Astrocyte of the cerebellum (primary cell): ENCODE measurements around the gene ITPR3.

Experiments
- DNase-seq: peaks from one replicate; pipeline ENCODE4 v3.0.0-alpha.2; 2011; ENCODE audit warnings: low read depth
- H3K4me3 ChIP-seq: 2 replicates; pipeline ENCODE4 v1.5.1; 2011; ENCODE audit warnings: mild to moderate bottlenecking, low read depth, low read length, moderate library complexity
- CTCF ChIP-seq: IDR thresholded peaks from 2 replicates; pipeline ENCODE4 v1.5.1; 2012; ENCODE audit warnings: low read length, low read depth, moderate library complexity, mild to moderate bottlenecking; ENCODE audit errors: missing control alignments
- in situ Hi-C: cut with HindIII; loops from 2 replicates; pipeline ENCODE4 v1.10.0; 2017; ENCODE audit warnings: low sequenced_read_pairs

The ITPR3 gene

GRCh38 chr6:33713786-33714185, 92.7 kb downstream of the ITPR3 start:
- no peak for TF ChIP-seq CTCF
- no peak for DNase-seq
- in situ Hi-C loops = loop anchor here (10.0 kb wide), 1 partner anchor 109 kb away; no protein-coding TSS in a partner anchor
- H3K4me3 ChIP-seq = no peak overlapping the region

- H3K4me3 ChIP-seq = no peak overlapping the region
- in situ Hi-C loops = loop anchor here (10.0 kb wide), 1 partner anchor 110 kb away; no protein-coding TSS in a partner anchor
- no peak for TF ChIP-seq CTCF
- no peak for DNase-seq
Observed at GRCh38 chr6:33714385-33715040, 93.4 kb downstream of the ITPR3 start.

- in situ Hi-C loops = loop anchor here (10.0 kb wide), 1 partner anchor 112 kb away; no protein-coding TSS in a partner anchor
- no peak overlapping the region for H3K4me3 ChIP-seq
- no peak for TF ChIP-seq CTCF
- no peak for DNase-seq
Observed at GRCh38 chr6:33716379-33716778, 95.3 kb downstream of the ITPR3 start.

- no peak for DNase-seq
- in situ Hi-C loops = loop anchor here (10.0 kb wide), 1 partner anchor 112 kb away; no protein-coding TSS in a partner anchor
- H3K4me3 ChIP-seq = no peak overlapping the region
- TF ChIP-seq CTCF = no peak
Observed at GRCh38 chr6:33716890-33717632, 95.9 kb downstream of the ITPR3 start.

- DNase-seq = no peak
- no peak overlapping the region for H3K4me3 ChIP-seq
- TF ChIP-seq CTCF = no peak
- in situ Hi-C loops = loop anchor here (10.0 kb wide), 1 partner anchor 113 kb away; no protein-coding TSS in a partner anchor
Observed at GRCh38 chr6:33717934-33718455, 96.9 kb downstream of the ITPR3 start.

DNA sequence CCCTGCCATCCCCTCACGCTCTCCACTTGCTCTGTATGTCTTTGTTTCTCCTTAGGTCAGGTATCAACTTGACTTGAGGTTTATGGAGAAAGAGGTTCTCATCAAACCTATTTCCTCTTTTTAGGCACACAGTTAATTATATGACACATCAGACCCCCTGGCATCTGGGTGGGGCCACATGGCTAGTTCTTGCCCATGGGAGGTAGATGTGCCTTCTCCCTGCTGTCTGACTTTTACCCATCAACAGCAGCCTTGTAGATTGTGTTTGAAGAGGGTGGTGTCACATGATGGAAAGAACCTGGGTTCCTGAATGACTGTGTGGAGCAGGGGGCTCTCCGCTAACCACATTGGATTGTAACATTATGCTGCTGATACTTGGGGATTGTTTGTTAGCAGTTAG, 97.6 kb downstream of the ITPR3 start:
- no peak for DNase-seq
- in situ Hi-C loops = loop anchor here (10.0 kb wide), 1 partner anchor 114 kb away; no protein-coding TSS in a partner anchor
- no peak overlapping the region for H3K4me3 ChIP-seq
- no peak for TF ChIP-seq CTCF
